EH (cell line): Measurements from ENCODE around the gene ORC2.
"Not testable (repeated sequence)": the region's sequence is repeated elsewhere in the genome, so short reads cannot be mapped to it uniquely, and the experiment has no call there.

Experiments
- DNase-seq: peaks from one replicate; pipeline ENCODE4 v3.0.0-alpha.2; 2015; ENCODE audit warnings: low read depth

Gene ORC2

GRCh38 chr2:200963124-200963917, at the start of gene ORC2:
Gene ORC2, minus strand, starts transcription at chr2:200963660. Its CDS starts 5,537 bp downstream, at chr2:200958123.
- DNase-seq, result peak; percentile 91

- no peak for DNase-seq
These were observed 44.9 kb upstream of the ORC2 start for GRCh38 chr2:201008296-201008829.

DNA sequence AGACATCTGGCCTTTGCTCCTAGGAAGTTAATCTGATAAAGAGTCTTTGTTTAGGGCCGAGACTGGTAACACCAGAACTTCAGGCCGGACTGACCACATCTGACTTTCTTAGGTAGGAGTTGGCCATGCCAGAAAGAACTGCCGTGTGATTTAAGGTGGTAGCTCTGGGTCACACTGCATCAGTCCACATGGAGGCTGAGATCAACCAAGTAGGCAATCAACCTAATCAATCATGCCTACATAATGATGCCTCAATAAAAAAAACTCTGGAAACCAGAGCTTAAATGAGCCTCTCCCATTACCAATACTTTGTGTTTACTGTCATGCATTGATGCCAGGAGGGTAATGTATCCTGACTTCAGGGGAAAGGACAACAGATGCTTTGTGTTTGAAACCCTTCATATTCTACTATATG, 44.1 kb upstream of the ORC2 start:
- no peak for DNase-seq

DNA sequence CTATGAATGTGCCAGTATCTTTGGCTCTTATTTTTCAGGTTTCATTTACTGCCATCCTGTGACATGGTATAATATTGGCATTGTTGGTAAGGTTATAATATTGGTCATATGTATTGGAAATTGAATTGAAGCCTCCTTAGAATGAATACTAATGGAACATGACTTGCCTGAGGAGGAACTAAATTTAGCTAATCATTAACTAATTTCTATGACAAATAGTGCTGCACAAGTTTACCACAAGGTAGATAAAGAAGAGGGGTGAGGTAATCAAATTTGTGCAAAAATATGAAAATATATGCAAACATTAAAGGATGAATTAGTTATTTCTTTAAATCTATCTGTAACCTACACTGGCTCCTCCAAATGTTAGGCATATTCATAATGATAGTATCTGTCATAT, 43.2 kb upstream of the ORC2 start:
- DNase-seq, result no peak

- no peak for DNase-seq
These were observed 40.9 kb upstream of the ORC2 start for GRCh38 chr2:201004370-201004769.

GRCh38 chr2:200993097-200993496, 29.6 kb upstream of the ORC2 start:
- DNase-seq, result peak; percentile 46

- no peak for DNase-seq
These were observed 23.7 kb upstream of the ORC2 start for GRCh38 chr2:200987137-200987536.

DNA sequence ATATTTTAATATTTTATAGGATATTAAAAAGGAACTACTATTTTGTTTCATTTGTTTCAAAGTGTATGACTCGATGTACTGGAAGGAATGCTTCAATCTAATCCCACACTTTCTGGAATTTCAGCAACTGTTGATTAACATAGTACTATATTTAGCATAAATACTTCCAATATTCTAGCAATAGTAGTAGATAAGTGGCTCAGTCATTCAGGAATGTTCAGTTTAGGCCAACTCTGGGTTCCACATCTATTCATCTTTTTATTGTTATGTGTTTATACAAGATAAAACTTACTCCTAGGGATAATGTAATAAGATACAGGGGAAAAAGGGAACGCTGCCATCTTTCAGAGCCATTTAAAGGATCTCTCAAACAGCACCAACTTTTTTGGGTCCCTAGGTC, 22.3 kb upstream of the ORC2 start:
- DNase-seq, result peak; percentile 64

GRCh38 chr2:200976710-200977109, 13.2 kb upstream of the ORC2 start:
- no peak for DNase-seq

DNA sequence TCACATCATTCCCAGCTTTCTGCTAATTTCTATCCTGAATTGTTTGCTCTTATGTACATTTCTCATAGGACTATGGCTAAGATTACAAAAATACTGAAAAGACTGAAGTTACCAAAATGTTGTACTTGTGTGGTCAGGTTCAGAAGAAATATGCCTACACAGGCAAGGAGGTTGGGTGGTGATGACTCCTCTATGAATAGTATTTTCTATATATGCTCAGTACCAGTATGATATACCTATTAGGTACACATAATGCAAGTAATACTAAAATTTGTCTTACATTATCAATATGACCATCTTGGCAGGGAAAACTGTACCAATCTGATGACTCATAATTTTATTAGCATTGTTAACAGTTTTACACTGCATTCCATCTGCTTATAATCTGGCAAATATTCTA, 12.2 kb upstream of the ORC2 start:
- no peak for DNase-seq

GRCh38 chr2:200970057-200970456, 6.6 kb upstream of the ORC2 start:
- DNase-seq, result not testable (repeated sequence)

GRCh38 chr2:200968735-200969134, 5.3 kb upstream of the ORC2 start:
- no peak for DNase-seq

- no peak for DNase-seq
These were observed 4.7 kb upstream of the ORC2 start for GRCh38 chr2:200968162-200968561.

DNA sequence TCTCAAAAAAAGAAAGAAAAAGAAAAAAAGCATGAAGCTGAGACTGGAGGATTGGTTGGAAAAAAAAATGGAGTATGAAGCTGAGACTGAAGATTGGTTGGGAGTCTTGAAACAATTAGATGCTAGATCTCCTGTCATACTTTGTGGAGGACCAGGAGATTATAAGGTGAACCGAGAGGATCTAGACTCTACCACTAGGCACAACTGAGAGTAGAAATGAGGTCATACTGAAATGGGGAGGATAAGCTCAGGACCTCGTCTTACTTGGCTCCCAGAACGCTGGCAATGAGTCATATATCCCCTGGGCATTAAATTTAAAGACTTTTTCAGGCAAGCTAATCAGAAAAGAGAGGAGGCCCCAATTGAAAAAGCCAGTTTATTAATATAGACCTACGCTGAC, 3.3 kb upstream of the ORC2 start:
- DNase-seq, result peak; percentile 84

- no peak for DNase-seq
These were observed 1.0 kb upstream of the ORC2 start for GRCh38 chr2:200964498-200964897.

GRCh38 chr2:200963918-200964252, 425 bp upstream of the ORC2 start:
- not testable (repeated sequence) for DNase-seq

DNA sequence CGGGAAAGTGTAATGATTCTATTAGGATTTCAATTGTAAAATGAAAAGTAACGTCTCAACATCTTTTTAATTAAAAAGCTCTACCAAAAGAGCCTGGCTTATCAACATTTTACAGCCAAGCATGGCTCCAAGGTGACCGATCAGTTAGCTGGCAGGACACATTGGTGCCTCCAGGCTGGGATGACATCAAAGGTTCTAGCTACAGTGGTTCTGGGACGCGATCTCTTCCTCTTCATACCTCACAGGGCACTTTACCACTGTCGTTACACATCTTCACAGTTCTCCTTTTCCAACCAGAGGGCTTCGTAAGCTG, 693 bp downstream of the ORC2 start:
- DNase-seq, result no peak

DNA sequence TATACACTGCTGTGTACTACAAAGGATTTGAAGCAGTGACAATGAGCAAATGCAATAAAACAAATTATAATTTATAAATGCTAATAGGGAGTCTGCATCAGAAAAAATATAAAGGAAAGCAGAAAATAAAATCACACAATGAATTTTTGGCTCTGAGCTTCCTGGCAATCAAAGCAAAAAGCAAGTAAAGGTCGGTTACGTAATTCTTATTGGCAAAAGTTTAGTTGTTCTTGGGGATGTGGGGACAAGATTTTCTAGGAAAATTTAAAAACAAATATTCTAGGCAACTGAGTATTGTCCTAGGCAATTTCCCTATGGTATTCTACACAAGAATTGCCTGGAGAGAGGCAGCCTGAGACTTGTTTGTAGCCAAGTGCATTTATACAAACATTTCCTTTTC, 1.8 kb downstream of the ORC2 start:
- no peak for DNase-seq

- no peak for DNase-seq
These were observed 13.1 kb downstream of the ORC2 start for GRCh38 chr2:200950378-200950777.

- no peak for DNase-seq
These were observed 18.1 kb downstream of the ORC2 start for GRCh38 chr2:200945395-200945729.

GRCh38 chr2:200944467-200945394, 18.7 kb downstream of the ORC2 start:
- peak; percentile 90 for DNase-seq

DNA sequence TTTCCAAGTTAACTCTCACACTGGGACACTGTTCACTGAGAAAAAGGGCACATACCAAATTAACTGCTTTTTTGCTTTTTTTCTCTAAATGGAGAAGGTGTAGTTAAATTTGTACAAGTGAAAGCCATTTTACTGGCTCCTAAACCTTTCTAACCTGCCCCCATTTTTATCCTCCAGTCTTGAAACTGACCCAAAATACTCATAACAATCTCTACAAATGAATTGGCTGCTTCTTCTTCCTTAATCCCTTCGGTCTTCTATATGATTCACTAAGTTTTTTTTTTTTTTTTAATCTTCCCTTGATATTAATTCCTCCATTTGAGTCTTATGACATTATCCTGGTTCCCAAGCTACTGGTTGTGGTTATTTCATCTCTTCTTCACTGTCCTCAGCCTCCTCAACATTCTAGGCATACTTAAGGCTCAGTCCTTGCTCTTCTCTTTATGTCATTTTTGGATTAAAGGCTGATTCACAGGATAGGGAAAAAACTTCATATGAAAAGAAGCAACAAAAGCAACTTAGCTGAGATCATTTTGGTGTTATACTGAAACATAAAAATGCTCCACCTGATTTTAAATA, 19.8 kb downstream of the ORC2 start:
- DNase-seq, result peak; percentile 29

DNA sequence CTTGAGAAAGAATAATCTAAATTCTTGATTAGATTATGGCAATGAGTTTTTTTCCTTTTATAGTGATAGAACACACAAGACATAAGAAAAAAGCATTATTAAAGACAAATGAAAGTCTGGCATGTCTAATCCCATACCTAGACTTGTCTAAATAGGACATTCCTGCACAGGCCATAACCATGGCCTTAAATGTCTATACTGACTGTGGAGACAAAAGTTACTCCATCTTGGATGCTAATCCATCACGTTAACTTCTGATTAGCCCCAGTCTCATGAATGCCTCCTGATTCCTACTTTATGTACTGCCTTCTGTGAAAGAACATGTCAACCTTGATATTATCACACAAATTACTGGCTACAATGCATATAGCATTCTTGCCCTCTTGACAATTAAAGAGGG, 23.6 kb downstream of the ORC2 start:
- no peak for DNase-seq
